ENCODE data around the gene KLK5. TPM values are rescaled to one million over a fixed set of nuclear protein-coding genes. Genes with fewer than 3 reads are reported as not detected.

KLK5 gene
- total RNA-seq, 1 donor from 2014 or later: 5.9 TPM

- no peak for TF ChIP-seq CTCF (IDR thresholded peaks at IDR 0.05)
- Histone ChIP-seq H3K4me1 (no peaks in the 10 kb centered on the region), H3K27me3 (no peaks in the 10 kb centered on the region), H3K36me3 (no peaks in the 10 kb centered on the region), H3K4me3 (no peak overlapping the region), H3K27ac (no peak overlapping the region), H3K9me3 (no peaks in the 10 kb centered on the region)
- intact Hi-C loops (cut with DNase I): no loop called here
- no peak for DNase-seq (ENCODE audit: extremely low spot score in 2 of 2)
Measured at GRCh38 chr19:50964266-50964665, 11.4 kb upstream of the KLK5 start.

GRCh38 chr19:50963381-50963780 lies 10.5 kb upstream of the KLK5 start:
- Histone ChIP-seq H3K4me1 (no peaks in the 10 kb centered on the region), H3K36me3 (no peaks in the 10 kb centered on the region), H3K27ac (no peak overlapping the region), H3K27me3 (no peaks in the 10 kb centered on the region), H3K4me3 (no peak overlapping the region), H3K9me3 (no peaks in the 10 kb centered on the region)
- no peak for TF ChIP-seq POLR2A (IDR thresholded peaks at IDR 0.05)
- no peak for DNase-seq (ENCODE audit: extremely low spot score in 2 of 2)
- intact Hi-C loops (cut with DNase I): no loop called here

GRCh38 chr19:50962245-50962644 lies 9.4 kb upstream of the KLK5 start:
- Histone ChIP-seq H3K36me3 (no peaks in the 10 kb centered on the region), H3K27me3 (no peaks in the 10 kb centered on the region), H3K4me3 (no peak overlapping the region), H3K27ac (no peak overlapping the region), H3K4me1 (no peaks in the 10 kb centered on the region), H3K9me3 (no peaks in the 10 kb centered on the region)
- intact Hi-C loops (cut with DNase I): no loop called here
- DNase-seq (ENCODE audit: extremely low spot score in 2 of 2): no peak
- no peak for TF ChIP-seq POLR2A (IDR thresholded peaks at IDR 0.05)
- no peak for TF ChIP-seq CTCF (IDR thresholded peaks at IDR 0.05)
- TF ChIP-seq POLR2AphosphoS5 (IDR thresholded peaks at IDR 0.05; ENCODE audit: insufficient read depth in 1 of 2, low read depth in 1 of 2): no peak

GRCh38 chr19:50959731-50960500 lies 7.1 kb upstream of the KLK5 start:
- Histone ChIP-seq H3K9me3 (no peaks in the 10 kb centered on the region), H3K36me3 (no peaks in the 10 kb centered on the region), H3K4me3 (no peak overlapping the region), H3K27me3 (no peaks in the 10 kb centered on the region), H3K27ac (no peak overlapping the region), H3K4me1 (no peaks in the 10 kb centered on the region)
- intact Hi-C loops (cut with DNase I): no loop called here
- DNase-seq (ENCODE audit: extremely low spot score in 2 of 2): no peak
- TF ChIP-seq POLR2AphosphoS5 (IDR thresholded peaks at IDR 0.05; ENCODE audit: insufficient read depth in 1 of 2, low read depth in 1 of 2): no peak
- no peak for TF ChIP-seq CTCF (IDR thresholded peaks at IDR 0.05)
- no peak for TF ChIP-seq POLR2A (IDR thresholded peaks at IDR 0.05)

GRCh38 chr19:50957587-50957986 lies 4.7 kb upstream of the KLK5 start:
- Histone ChIP-seq H3K9me3 (no peaks in the 10 kb centered on the region), H3K36me3 (no peaks in the 10 kb centered on the region), H3K27ac (no peak overlapping the region)

More at GRCh38 chr19:50957587-50957986, 4.7 kb upstream of the KLK5 start:
- no peak for DNase-seq (ENCODE audit: extremely low spot score in 2 of 2)
- no peaks in the 10 kb centered on the region for H3K27me3 ChIP-seq
- intact Hi-C loops (cut with DNase I): no loop called here
- no peak for TF ChIP-seq POLR2A (IDR thresholded peaks at IDR 0.05)
- TF ChIP-seq POLR2AphosphoS5 (IDR thresholded peaks at IDR 0.05; ENCODE audit: insufficient read depth in 1 of 2, low read depth in 1 of 2): no peak
- TF ChIP-seq CTCF (IDR thresholded peaks at IDR 0.05): no peak
- no peak overlapping the region for H3K4me3 ChIP-seq
- H3K4me1 ChIP-seq: no peaks in the 10 kb centered on the region

Data from vagina (tissue), 2 donors.